LNCaP clone FGC (cell line): ENCODE results near the gene SLC35B2.
"Not testable (repeated sequence)": the region's sequence is repeated elsewhere in the genome, so short reads cannot be mapped to it uniquely, and the experiment has no call there.

Source experiments
- DNase-seq: peaks from one replicate; pipeline ENCODE4 v3.0.0-alpha.2; 2011; ENCODE audit warnings: low read depth
- H3K4me3 ChIP-seq: 2 replicates; pipeline ENCODE4 v1.5.1; 2011; ENCODE audit warnings: mild to moderate bottlenecking, low read depth, low read length, control low read depth
- TF ChIP-seq, protein P1 (sequence below): IDR thresholded peaks from 2 replicates; pipeline ENCODE4 v1.5.1; 2012; ENCODE audit warnings: mild to moderate bottlenecking; ENCODE audit not compliant: control insufficient read depth, insufficient read depth; ENCODE audit errors: extremely low read depth

SLC35B2 gene

DNA sequence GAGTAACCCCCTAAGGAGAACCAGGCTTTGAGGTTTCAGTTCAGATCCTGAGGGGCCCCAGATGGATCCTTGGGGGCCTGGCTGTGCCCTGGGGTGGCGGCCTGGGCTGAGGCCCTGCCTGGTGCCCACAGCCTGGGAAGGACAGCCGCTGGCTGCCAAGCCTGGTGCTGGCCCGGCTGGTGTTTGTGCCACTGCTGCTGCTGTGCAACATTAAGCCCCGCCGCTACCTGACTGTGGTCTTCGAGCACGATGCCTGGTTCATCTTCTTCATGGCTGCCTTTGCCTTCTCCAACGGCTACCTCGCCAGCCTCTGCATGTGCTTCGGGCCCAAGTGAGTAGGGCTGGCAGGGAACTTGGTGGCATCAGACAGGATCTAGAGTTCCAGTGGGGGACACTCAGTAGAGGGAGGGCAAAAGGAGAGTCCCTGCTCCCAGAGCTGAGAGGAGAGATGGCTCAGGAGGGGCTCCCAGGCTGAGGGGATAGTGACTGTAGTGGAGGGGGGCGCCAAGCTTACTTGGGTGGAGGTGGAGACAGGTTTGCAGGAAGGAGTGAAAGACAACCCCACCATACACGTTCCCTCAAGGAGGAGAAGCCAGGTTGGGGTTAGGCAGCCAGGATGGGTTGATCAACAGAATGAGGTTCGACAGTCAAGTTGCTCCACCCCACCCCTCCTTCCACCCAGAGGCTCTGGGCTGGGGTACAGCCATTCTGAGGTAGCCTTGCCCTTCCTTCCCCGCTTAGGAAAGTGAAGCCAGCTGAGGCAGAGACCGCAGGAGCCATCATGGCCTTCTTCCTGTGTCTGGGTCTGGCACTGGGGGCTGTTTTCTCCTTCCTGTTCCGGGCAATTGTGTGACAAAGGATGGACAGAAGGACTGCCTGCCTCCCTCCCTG, 24.4 kb downstream of the SLC35B2 start:
- TF ChIP-seq, protein P1, sequence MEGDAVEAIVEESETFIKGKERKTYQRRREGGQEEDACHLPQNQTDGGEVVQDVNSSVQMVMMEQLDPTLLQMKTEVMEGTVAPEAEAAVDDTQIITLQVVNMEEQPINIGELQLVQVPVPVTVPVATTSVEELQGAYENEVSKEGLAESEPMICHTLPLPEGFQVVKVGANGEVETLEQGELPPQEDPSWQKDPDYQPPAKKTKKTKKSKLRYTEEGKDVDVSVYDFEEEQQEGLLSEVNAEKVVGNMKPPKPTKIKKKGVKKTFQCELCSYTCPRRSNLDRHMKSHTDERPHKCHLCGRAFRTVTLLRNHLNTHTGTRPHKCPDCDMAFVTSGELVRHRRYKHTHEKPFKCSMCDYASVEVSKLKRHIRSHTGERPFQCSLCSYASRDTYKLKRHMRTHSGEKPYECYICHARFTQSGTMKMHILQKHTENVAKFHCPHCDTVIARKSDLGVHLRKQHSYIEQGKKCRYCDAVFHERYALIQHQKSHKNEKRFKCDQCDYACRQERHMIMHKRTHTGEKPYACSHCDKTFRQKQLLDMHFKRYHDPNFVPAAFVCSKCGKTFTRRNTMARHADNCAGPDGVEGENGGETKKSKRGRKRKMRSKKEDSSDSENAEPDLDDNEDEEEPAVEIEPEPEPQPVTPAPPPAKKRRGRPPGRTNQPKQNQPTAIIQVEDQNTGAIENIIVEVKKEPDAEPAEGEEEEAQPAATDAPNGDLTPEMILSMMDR, result no peak
- no peak for DNase-seq
- no peak overlapping the region for H3K4me3 ChIP-seq

DNA sequence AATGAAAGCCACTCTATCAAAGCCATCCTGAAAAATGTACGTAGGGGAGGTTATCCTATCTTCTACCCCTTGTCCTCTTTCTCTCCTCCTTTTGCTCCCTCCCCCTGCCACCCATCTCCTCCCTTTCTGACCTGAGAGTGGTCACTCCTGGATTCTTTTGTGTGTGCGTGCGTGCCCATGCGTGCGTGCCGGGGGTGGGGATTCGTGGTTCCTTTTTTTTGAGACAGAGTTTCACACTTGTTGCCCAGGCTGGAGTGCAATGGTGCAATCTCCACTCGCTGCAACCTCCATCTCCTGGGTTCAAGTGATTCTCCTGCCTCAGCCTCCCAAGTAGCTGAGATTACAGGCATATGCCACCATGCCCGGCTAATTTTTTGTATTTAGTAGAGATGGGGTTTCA, 25.9 kb downstream of the SLC35B2 start:
- not testable (repeated sequence) for DNase-seq, H3K4me3 ChIP-seq

DNA sequence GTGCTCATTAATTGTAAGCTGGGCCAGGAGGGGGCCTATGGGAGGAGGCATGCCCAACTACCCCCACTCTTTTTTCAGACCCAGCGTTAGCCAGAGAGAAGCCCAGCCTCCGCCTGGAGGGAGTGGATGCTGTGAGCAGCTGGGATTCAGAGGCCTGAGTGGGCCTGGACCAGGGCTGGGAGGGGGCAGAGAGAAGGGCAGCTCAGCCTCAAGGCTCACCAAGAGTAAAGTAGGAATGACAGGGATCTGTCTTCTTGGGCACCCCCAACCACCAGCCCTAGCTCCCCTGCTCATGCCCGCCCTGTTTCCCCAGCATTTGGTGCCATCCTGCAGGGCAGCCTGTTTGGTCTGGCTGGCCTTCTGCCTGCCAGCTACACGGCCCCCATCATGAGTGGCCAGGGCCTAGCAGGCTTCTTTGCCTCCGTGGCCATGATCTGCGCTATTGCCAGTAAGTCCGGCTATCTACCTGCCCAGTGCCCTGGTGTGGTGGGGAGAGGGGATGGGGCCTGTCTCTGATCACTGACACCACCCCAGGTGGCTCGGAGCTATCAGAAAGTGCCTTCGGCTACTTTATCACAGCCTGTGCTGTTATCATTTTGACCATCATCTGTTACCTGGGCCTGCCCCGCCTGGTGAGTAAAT, 27.2 kb downstream of the SLC35B2 start:
- TF ChIP-seq, protein P1, result no peak

GRCh38 chr6:44229376-44230033, 27.8 kb downstream of the SLC35B2 start:
- H3K4me3 ChIP-seq, result no peak overlapping the region
- DNase-seq, result no peak
- TF ChIP-seq, protein P1, result no peak

More for the DNA sequence above, 27.2 kb downstream of the SLC35B2 start:
- H3K4me3 ChIP-seq, result no peak overlapping the region
- no peak for DNase-seq

GRCh38 chr6:44228836-44229235, 28.5 kb downstream of the SLC35B2 start:
- no peak overlapping the region for H3K4me3 ChIP-seq
- TF ChIP-seq, protein P1, result no peak
- DNase-seq, result no peak

DNA sequence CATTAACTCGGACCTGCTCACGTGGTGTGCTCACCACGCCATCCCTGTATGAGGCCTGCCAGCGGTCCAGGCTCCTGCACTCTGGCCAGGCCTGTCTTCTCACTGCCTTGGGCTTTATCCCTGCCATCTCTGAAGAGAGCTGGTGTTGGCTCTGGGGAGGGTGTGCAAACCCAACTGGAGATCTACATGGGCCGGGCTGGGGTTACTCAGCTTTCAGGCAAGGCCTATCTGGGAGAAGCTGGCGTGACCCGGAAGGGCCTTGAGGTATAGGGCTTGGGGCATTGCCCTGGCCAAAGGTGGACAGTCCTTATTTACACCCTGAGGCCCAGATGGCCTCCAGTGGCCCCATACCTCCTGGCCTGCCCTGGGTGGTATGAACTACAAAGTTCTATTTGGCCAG, 28.9 kb downstream of the SLC35B2 start:
- H3K4me3 ChIP-seq, result no peak overlapping the region
- no peak for DNase-seq
- TF ChIP-seq, protein P1, result no peak

GRCh38 chr6:44228031-44228430, 29.3 kb downstream of the SLC35B2 start:
- TF ChIP-seq, protein P1, result no peak
- DNase-seq, result no peak
- no peak overlapping the region for H3K4me3 ChIP-seq
